Stromal cell of bone marrow (primary cell): ENCODE measurements around the gene C2orf49.
A peak's percentile ranks its signal among the peaks of the same experiment; 100 is the strongest.

ENCODE experiments used
- DNase-seq: peaks from one replicate; pipeline ENCODE4 v3.0.0-alpha.2; 2012; ENCODE audit warnings: low read depth

Gene C2orf49

GRCh38 chr2:105337122-105338019, at the start of gene C2orf49:
C2orf49 (plus strand) TSS chr2:105337540; CDS start chr2:105337588, 48 bp downstream.
- DNase-seq: peak; percentile 75

DNA sequence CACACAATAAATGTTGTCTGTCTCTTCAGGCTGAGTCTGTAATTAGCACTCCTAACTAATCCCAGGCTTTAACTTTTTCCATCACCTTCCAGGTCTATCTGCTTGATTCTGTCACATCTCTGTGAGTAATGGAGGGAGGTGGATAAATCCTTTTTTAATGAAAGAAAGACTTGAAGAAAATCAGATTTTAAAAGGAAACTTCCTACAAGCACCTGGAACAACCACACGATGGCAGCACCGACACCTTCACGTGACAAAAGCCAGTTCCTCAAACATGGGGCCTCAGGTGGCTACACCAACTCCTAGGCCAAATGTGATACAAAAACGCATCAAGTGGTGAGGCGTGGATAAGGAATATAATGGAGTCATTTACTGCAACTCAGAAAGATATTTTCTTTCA, 49.6 kb upstream of the C2orf49 start:
- no peak for DNase-seq

- DNase-seq: no peak
These were observed 49.2 kb upstream of the C2orf49 start for GRCh38 chr2:105288133-105288532.

GRCh38 chr2:105290981-105291660, 46.2 kb upstream of the C2orf49 start:
- no peak for DNase-seq

DNA sequence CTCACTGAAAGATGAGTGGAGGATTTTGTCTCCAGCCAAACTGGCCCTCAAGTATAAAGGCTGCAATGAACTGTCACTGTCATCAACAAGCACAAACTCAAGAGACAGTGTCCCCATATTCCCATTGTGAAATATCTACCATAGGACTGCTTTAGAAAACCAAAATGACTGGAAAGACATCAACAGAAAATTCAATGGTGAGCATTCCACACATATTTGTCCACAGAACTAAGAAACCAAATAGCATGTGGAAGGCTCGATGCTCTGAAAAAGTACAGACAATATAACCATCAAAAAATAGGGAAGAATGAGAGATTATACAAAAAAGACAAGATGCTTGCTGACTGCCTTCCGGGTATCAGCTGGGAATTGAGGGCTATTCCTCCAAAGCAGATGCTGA, 45.4 kb upstream of the C2orf49 start:
- no peak for DNase-seq

DNA sequence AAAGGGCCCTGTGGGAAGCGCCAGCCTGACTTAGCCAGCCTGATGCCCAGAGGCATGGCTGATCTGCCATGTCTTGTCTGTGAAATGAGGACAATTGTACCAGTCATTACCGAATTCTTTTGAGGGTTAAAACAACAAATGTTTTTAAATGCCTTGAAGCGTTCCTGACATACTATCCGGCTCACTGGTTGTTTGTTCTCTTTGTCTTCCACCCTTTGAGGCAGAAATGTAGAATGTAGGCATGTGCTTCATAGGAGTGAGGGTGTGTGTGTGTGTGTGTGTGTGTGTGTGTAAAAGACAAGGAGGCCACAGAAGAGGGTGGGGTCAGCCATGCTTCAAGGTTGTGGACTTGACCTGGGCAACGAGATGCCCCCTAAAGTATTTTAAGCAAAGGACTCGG, 43.3 kb upstream of the C2orf49 start:
- no peak for DNase-seq

DNA sequence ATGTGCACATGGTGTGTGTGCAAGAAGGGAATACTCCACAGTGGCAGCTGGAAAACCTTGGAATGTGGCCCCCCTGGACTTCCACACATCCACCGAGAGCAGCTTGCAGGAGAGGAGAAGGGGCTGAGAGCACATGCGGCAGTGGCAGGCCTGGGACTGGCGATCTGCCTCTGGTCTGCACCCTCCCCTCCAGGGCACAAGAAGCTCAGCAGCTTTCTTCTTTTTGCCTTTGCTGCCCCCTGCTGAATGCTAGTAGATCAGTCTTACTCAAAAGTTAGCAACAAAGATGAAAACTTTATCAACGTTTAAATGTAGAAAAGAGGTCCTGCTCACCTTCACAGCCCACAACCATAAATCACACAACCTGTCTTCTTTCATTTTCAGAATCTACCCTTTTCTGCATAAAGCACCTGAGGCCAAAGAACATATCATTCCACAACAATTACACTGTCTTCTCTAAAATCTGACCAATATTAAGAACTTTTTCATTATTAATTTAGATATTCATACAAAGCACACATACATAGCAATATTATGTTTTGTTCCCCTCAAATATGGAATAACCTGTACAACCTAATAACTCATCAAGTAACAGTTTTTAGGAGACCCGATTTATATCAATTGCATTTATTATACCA, 42.4 kb upstream of the C2orf49 start:
- peak; percentile 44 for DNase-seq

GRCh38 chr2:105296017-105296611, 41.2 kb upstream of the C2orf49 start:
- no peak for DNase-seq

DNA sequence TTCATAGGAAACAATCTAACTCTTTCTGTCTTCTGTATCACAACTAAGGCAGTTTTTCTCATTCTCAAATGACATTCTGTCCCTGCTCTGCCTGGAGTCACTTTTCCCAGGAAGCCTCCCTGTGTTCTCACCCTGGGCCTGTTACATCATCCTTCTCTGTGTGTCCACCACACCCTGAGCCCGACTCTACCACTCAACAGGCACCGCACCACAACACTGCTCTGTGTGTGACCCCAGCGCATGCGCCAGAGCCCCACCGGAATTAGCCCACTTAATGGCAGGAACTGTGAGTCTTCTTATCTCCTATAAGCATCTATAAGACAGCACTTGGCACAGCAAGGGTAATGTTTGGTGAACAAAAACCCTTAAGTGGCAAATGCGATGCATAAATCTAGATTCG, 40.1 kb upstream of the C2orf49 start:
- no peak for DNase-seq

DNA sequence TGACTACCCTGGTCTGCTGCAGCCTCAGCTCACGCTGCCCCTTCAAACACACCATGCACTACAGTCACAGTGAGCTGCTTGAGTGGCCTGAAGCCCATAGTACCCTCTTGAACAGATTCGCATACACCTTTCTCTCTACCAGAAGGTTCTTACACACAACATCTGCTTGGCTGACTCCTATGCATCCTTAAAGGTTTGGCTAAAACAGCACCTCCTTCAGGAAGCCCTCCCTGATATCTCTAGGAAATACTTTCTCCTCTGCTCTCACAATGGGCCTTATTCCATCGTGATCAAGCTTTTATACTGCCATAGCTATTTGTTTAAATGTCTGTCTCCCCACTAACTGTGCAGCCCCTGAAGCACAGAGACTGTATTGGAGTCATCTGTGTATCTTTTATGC, 39.3 kb upstream of the C2orf49 start:
- DNase-seq: no peak

DNA sequence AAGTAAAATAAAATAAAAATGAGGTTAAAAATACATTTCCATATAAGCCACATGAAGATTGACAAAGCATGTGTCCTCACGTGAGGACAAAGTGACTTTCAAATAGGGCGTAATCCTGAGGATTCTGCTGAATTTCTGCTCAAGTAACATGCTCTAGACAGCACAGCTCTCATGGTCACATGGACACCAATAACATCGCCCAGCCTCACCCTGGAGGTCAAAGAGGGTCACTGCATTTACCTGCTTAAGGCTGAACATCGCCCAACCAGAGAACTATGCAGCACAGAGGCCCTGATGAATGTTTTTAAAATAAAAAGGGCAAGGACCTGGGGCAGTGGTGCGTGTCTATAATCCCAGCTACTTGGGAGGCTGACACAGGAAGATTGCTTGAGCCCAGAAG, 38.0 kb upstream of the C2orf49 start:
- no peak for DNase-seq

GRCh38 chr2:105301646-105302045, 35.7 kb upstream of the C2orf49 start:
- DNase-seq: no peak

DNA sequence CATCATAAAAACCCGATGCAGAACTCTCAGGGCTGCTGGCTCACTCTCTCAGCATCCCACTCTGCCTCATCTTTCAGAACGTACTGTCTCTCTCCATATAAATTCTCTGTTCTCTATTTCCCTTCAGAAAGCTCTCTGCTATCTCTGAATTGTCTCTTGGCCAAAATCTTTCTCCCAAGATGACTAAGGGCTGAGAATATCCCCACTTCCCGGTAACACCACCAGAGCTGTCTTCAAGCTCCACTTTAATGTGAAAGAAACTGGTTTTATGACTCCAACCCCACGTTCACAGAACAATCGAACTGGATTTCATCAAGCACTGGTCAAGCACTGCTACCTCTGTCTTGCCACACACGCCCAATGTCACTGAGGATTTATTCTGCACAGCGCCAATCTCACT, 30.2 kb upstream of the C2orf49 start:
- no peak for DNase-seq

DNA sequence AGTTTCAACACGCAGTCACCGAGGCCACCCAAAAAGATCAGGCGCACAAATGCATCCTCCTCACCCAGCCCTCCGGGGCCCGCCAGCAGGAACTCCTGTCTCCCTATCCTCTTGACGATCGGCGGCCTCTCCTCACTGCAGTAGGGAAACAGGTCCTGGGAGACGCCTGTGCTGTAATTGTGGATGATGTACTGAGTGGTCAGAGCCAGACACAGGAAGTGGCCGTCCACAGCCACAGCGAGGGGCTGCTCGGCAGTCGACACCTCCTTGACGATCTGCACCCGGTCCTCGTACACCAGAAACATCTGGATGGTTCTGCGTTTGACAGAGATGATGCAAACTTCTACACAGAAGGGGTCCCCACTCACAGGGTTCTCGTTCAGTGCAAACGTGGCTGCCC, 29.8 kb upstream of the C2orf49 start:
- DNase-seq: no peak

DNA sequence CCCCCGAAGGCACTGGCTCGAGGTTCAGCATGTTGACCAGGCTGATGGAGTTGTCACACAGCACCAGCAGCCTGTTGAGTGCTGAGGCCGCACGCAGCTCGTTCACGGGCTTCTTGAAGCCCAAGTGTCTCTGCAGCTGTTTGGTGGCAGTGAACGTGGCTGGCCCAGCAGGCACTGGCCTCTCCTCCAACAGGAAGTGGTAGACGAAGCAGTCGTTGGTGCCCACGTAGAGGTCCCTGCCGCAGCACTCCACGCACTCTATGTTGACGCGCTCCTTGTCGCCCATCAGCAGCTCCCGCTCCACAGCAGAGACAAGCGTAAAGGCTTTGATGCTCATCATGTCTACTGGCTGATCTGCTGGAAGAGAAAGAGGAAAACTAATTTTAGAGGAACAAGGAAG, 29.4 kb upstream of the C2orf49 start:
- no peak for DNase-seq

- DNase-seq: no peak
These were observed 28.8 kb upstream of the C2orf49 start for GRCh38 chr2:105308382-105309146.

- no peak for DNase-seq
These were observed 28.2 kb upstream of the C2orf49 start for GRCh38 chr2:105309147-105309545.

DNA sequence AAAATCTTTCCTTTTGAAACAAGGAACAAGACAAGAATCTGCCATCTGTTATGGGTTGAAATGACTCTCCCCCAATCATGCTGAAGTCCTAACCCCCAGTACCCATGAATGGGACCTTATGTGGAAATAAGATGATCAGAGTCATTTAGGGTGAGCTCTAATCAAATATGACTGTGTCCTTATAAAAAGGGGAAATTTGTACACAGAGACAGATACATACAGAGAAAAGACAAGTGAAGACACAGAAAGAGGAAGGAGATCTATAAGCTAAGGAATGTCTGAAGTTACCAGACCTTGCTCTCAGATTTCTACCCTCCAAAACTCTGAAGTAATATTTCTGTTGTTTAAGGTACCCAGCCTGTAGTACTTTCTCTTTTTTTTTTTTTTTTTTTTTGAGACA, 23.5 kb upstream of the C2orf49 start:
- no peak for DNase-seq

GRCh38 chr2:105315314-105315713, 22.0 kb upstream of the C2orf49 start:
- no peak for DNase-seq

- no peak for DNase-seq
These were observed 19.4 kb upstream of the C2orf49 start for GRCh38 chr2:105317937-105318336.

DNA sequence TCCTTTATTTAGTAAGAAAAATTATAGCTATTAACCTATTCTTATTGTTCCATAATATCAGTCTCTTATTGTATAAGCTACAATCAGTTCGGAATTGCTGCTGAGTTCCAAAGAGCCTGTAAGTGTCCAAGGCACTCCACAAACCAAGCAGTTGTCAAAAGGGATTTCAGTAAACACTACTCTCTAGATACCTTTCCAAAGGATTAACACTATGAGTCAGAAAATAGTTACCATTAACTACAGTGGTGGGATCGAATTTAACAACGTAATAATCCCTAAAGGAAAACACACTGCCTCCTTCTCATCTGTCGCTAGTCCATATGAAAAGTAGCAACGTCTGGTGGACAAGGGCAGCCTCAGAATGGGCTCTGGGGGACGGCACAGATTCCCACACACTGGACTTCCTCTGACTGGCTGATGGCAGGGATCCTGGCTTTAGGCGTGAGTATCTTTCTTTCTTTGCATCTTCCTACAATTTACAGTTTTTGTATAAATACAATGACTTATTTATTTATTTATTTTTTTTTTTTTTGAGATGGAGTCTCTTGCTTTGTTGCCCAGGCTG, 16.6 kb upstream of the C2orf49 start:
- DNase-seq: no peak
